Measurements from ENCODE around the gene HTRA1.

Gene HTRA1

DNA sequence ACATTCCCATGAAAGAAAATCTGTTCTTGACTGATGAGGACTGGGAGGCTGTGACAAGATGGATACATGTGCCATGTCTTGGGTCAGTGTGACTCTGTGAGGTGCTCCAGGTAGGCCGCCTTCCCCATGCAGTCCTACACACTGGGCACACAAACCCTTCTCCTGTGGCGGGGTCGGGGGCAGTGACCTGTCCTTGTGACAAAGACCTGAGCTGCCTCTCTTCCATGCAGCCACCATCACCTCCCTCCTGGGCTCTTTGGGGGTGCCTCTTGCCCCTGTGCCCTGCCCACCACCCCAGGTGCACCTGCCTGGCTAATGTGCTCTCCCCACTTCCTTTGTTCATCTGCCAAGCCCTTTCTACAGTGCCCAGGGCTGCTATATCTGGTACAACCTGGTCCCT is 63.5 kb downstream of the HTRA1 start:
- DNase-seq = no peak

DNA sequence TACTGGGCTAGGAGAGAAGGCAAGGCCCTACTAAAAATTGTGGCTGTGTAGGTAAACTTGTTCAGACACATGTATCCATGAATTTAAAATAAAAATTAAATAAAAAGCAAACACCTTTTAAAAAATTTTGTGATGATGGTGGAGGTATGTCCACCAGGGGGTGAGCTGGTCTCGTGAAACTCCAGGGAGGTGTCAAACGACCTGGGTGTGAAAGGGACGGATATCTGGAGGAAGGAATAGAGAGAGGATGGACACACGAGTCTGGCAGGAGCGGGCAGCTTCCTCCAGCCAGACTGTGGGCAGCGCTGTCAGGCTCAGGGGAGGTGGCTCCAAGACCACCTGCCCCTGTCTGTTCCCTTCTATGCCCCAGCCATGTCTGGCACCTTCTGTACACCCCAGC is 64.4 kb downstream of the HTRA1 start:
- no peak for DNase-seq

DNA sequence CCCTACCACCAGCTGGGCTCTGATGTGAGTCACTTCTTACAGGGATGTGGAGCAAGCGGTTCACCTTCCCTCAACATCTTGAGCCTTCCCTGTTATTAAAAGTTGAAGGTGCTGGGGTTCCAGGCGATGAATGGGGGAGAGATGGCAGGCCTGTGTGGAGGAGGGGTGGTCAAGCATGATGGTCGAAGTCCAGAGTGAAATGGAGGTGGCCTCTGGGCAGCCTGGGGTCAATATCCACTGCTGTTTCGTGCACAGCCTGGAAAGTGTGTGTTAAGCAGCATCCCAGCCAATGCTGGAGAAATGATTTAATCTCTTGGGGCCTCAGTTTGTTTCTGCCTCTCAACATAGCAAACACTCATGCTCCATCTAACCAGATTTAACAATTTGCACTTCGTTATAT is 65.5 kb downstream of the HTRA1 start:
- no peak for DNase-seq

DNA sequence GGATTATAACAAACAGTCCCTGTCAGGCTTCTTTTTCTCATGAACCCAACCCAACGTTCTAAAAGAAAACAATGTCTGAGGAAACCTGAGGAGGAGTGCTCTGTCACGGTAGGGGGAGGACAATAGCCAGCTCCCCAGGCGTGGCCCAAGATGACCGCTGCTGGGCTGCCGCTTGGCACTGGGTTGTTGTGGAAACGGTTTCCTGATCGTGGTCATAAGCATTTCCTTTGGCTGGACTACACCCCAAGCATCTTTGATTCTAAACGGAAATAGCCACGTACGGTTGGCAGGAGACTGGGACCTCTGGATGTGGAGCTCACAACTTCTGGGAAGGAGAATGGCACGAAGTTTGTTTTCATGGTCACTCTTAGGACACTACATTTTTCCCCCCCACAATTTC is 68.8 kb downstream of the HTRA1 start:
- DNase-seq = no peak

DNA sequence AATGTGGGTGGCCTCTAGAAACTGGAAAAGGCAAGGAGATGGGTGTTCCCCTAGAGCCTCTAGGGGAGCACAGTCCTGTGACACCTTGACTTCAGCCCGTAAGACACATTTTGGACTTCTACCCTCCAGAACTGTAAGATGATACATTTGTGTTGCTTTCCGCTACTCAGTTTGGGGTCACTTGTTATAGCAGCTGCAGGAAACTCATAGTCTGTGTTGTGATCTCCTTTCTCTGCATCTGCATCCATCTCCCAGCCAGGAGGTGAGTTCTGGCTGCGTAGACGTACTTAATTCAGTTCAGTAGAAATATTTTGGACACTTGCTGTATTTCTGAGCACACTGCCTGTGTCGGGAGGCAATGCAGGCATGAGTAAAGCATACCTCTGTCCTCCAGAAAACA is 69.9 kb downstream of the HTRA1 start:
- DNase-seq = no peak

DNA sequence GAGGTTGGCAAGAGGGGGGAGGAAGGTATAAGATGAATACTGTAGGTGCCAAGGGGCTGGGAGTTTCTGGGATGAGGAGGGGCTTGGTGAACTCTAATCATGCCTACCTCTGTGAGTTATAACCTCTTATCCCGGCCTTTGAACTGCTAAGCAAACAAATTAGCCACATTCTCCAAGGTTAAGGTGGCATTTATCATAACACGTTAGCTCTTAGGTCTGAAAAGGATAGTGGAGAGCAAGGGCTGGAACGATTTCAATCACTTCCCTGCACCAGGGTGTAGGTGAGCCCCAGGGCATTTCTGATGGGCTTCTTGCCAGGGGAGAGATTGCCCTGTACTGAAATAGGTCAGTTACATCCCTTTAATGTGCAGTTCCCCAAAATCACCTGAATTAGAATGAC is 70.6 kb downstream of the HTRA1 start:
- DNase-seq = no peak

DNA sequence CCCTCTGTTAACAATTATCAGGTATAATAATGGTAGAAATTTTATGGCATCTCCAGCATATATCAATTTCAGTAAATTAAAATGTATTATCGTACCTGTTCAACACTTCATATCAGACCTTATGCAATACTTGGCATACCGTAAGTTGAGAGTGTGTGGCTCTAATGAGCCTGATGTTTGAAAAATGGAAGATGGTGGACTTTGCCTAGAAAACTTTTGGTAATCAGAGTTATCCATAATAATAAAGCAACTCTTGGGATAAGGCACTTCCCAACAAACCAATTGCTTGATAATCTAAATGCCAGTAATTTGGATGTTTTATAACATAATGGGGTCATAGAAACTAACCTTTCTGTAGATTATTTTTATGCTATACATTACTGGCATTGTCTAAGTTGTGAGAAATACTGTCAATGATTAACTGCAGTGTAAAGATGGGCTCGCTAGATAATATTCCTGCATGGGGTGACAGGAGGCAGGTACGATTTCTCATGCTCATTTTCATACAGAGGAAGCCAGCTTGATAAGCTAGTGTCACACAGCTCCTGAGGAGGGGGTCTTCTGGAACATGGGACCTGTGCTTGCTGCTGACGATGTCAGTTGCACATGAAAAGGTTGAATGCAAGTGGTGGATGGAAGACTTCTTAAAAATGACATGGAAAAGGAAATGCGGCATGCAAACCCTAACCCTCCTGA is 71.4 kb downstream of the HTRA1 start:
- DNase-seq = no peak

DNA sequence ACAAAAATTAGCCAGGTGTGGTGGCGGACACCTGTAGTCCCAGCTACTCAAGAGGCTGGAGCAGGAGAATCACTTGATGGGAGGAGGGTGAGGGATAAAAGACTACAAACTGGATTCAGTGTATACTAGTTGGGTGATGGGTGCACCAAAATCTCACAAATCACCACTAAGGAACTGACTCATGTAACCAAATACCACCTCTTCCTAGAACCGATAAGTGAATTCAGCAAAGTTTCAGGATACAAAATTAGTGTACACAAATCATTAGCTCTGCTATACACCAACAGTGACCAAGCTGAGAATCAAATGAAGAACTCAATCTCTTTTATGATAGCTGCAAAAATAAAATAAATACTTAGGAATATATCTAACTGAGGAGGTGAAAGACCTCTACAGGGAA is 76.2 kb downstream of the HTRA1 start:
- no peak for DNase-seq

DNA sequence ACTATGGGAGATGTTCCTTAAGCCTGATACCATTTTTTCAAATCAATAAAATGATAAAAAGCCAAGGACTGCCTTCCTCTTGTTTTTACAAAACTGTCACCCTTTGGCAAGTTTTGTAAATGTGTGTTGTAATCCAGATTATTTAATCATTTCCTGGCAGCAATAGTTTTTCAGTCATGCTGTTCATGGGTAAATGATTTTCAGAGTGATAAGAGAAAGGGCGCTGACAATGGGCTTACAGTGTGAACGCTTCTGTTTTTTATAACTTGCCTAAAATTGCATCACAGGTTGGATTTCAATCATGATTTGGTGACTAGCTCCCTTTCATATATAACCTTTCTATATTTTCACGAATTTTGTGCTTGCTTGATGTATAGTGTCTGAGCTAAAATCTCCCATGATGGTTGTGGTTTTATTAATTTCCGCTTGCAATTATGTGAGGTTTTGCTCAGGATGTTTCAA is 80.2 kb downstream of the HTRA1 start:
- DNase-seq = no peak

DNA sequence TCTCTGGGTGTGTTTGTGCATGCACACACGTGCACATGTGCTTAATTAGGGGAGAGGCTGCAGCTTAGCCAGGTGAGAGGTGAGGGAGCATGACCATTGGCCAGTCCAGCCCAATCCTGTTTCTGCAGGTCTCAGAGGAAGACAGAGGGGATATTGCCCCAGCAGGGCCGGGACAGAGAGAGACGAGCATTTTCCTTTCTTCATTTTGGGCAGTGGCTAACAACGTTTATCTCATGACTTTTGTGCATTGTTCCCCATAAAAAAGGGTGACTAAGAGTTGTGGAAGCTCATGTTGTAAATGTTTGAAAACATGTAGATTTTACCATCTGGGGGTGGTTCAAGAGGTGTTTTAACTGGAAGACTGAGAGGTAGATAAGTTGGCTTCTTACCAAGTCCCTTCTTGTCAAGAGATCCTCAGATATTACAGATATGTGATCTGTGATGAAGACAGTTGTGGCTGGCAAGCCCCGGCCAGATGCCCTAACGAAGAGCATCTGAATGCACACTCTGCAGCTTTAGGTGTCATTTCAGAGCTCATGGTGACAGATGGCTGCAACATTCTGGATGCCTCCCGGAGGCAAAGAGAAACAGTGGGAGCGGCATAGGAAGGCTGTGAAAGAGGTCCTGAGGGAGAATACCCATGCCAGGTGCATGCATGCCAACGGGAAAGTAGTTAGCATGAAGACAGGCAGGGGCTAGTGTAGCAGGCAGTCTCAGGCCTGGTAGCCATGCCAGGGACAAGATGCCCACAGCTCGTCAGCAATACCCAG is 82.5 kb downstream of the HTRA1 start:
- no peak for DNase-seq

DNA sequence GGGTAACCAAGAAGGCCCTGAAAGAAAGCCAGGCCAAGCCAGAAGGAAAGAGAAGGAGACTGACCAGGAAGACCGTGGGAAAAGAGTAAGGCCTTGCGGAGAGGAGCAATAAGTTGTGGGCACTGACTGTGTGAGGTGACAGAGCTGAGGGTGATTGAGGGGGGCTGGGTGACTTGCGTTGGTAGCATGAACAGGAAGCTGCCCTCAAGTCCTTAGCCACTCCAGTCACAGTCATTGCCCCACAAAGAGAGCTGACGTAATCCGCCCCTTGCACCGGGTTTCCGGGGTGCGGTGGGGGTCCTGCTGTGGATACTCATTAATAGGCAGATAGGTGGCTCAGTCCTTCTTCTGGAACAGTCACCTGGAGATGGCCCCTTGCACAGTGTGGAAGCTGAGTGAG is 83.1 kb downstream of the HTRA1 start:
- DNase-seq = no peak

DNA sequence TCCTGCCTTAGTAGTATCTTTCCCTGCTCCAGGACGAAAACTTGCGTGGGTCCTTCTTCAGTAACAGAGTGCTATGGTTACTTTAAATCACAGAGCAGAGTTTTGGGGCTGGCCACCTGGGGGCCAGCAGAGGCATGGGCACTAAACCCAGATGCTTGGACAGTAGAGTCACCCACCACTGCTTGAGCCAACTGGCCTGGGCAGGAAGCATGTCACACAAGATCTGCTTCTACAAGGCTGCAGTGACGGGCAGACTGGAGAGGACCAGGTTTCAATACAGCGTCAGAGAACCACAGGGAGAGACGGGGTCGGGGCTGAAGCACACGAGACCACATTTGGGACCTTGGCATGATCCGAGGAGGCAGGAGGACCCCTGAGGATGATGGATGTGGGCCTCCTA is 84.9 kb downstream of the HTRA1 start:
- DNase-seq = no peak

DNA sequence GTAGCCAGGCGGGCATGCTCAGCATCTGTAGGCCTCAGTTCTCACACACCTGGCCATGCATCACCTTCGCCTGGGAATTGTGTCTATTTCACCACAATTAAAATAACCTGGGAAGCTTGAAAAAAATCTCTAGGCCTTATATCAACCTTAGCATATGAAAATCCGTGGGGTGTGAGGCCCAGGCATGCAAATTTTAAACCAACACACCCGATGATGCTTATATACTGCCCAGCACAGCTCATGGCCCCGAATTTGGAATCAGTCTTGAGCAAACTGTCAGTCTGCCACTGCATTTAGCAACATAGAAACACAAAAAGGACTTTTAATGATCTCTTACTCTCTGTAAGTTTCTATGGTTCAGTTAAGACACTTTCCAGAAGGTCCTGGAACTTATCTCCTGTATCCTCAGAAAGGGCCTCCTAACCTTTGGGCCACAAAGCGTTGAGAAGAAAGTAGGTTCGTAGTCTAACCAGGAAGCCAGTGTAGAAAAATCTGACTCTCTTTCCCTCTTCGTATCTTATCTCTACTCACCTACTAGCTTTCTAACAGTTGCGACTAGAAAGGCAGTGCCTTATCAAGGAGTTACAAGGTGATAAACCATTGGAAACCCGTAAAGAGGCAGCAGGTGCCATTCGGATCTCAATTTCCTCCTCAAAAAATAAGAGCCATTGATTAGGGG is 87.2 kb downstream of the HTRA1 start:
- DNase-seq = no peak

DNA sequence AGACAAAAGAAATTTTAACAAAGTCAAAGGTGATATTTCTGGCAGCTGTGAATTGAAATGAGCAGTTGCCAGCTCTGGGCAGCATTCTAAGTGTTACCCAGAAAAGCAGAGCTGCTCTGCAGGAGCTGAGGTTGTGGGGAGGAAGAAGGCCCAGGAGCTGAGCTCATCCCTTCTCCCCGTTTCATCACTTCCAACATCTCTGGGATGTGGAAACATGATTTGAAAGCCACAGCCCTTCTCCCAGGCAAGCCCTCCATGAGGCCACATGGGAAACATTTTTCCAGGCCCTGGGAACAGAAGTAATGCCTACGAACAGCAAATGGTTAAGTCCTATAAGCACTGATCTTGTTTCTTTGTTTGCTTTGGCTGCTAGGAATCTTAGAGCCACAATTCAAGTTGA is 88.3 kb downstream of the HTRA1 start:
- DNase-seq = no peak

DNA sequence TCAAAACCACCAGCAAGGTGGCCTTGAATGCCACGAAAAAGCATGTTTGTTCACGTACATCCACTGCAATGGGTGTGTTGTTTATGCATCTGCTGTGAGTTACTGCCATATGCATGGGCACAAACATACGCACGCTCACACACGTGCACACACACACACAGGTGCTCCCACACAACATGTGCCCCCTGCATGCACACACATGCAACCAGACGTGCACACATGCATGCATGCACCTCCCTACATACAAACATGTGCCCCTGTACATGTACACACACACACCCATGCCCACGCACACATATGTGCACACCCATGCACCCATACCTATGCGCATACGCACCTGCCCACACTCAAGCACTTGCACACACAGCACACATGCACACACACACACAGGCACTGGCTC is 89.1 kb downstream of the HTRA1 start:
- DNase-seq = no peak

DNA sequence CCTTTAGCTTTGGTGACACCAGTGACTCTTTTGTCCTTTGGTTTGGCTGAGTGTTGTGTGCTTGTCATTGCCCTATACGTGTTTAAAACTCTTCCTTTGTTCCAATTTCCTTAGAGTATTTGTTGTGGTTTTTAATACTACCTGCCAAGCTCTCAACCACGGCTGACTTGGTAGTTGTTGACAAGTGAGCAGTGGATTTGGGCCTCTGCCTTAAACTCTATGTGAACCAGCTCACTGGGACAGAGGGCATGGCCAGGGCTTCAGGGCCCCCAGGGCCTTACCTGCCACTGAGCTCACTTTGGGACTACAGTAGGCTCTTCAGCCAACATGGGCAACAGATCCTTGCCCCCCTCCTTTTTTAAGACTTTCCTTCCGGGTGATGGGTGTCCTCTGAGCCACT is 89.6 kb downstream of the HTRA1 start:
- DNase-seq = no peak

DNA sequence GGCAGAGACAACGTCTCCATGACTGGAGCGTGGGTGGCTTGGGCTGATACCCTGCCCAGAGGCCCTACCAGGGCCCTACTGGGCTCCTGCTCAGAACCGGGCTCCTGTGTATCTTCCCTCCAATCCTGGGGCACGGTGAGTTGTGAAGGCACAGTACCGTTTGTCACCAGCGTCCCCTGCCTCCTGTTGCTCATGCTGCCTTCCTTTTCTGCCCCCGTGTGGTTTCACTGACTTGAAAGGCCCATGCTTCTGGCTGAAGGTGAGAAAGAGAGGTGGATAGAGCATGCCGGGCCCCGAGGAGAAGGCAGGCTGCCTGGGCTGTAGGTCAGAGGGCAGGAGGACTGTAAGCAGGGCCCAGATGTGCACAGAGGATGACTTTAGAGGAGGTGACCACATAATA is 90.1 kb downstream of the HTRA1 start:
- DNase-seq = no peak

DNA sequence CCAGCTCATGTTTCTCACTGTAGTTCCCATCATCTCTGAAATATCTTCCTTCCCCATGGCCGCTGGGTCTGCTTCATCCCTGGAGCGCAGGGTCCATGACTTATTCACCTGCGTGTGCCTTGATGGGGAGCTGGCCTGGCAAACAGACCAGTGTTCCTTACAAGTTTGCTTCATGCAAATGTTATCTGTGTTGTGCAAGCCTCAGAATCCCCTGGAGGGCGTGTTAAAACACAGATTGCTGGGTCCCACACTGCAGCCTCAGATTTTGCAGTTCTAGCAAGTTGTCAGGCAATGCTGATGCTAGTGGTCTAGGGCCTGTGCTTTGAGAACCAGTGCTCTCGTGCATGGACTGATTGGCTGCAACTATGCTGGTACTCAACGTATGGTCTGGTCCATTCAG is 92.0 kb downstream of the HTRA1 start:
- no peak for DNase-seq

DNA sequence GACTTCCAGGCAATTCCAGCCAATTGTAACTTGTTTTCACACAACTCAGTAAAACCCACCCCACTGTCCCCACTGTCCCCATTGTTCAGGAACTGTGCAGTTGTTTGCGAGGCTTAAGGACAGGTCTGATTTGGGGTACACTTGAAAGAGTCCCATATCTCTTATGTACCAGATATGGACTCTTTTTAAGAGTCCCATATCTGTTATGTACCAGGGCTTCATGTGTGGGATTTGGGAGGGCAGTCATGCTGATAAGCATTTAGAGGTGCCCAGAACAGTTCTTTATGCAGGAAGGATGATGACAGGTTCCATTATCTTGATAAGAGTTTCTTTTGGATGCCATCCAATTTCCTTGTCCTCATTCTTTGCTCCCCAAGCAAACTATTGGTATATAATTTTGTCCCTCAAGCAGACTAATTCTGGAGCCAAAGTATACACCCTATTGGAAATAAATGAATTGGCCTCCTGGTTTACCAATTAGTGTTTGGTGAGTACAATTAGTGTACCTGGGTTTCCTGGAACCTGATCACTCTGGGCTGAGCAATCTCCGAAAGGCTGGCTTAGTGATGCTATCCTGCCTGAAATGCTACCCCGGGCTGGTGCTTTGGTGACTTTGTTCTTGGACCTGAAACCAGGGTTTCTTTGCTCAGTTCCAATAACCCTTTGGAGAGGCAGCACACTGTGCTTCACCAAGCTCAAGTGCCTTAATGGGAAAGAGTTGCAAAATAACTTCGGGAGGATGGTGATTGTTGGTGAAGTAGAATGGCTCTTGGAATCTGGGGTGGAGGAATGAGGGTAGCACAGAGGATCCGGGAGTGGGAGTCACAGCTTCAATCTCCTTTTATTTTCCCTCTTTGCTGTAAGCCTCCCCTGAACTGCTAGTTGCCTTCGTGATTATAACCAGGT is 93.0 kb downstream of the HTRA1 start:
- no peak for DNase-seq

DNA sequence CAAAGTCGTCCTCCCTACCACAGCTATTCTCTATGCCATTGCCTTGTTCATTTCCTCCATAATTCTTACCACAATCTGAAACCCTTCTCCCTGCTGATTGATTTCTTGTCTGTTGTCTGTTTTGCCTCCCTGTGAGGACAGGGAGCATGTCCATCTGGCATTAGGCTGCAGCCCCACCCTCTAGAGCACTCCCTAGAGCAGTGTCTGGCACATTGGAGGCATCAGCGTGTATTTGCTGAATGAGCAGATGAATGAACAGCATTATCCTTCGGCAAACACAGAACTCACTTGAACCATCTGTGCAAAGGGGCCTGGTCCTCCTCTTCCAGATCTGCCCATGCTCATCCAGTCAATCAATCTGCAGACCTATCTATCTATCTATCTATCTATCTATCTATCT is 94.1 kb downstream of the HTRA1 start:
- DNase-seq = no peak

DNA sequence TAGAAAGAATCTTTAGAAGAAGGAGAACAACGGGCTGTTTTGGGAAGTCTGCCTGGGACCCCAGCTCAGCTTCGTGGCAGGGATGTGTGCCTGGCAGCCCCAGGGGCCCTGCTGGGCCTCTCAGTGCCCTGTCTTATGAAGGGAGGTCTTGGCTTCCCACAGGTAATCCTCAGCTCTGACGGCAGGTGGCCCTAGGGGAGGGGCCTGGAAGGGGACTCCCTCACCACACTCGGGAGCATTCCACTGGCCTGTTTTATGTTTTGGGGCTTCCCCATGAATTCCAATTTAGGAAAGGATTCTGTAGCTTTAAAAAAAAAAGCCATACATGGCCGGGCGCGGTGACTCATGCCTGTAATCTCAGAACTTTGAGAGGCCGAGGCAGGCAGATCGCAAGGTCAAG is 96.2 kb downstream of the HTRA1 start:
- DNase-seq = no peak

DNA sequence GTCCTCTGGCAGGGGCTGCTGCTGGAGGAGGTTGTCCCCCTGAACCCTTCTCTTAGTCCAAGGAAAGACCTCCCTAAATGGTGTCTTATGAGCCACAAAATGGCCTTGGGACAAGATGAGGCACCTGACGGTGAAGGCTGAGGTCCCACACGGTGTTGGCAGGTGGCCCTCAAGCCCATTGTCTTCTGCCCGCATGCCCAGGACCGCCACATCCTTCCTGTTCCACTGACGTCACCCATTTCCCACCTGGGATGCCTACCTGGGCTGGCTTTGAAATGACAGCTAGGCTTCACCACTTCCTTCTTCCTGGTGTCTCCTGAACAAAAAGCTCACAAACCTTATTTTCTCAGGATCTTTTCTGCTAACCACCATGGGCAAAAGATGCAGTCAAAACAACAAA is 97.1 kb downstream of the HTRA1 start:
- DNase-seq = no peak

DNA sequence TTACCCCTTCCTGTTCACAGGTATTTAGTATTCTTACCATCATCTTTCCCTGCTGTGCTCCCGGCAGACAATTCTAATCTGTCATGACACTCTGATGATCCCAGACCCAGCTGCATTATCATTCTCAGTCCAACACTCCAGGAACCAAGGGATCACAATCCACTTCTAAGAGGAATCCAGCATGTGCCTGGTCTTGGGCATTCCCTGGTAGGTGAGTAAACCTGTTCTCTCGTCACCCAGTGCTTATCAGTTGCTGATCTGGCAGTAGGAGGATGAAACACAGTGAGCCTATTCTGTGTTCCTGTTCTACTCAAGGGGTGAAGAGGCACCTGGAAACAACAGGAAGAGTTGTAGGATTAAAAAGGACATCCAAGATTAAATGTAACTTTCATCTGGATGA is 97.9 kb downstream of the HTRA1 start:
- DNase-seq = no peak

Data from NCI-H226 (cell line).